Measurements from ENCODE around the gene PAX1. TPM values are rescaled to one million over a fixed set of nuclear protein-coding genes. Genes with fewer than 3 reads are reported as not detected.

PAX1 gene
- total and polyA plus RNA-seq, 9 of the 15 experiments (the other 6 are each of a cell fraction or from before 2014, with no cell fraction given): not detected

- no peaks in the 10 kb centered on the region for H3K79me2 ChIP-seq (ENCODE audit: control insufficient read depth, insufficient read depth, low read length)
- H3K9ac ChIP-seq (ENCODE audit: insufficient read depth in 1 of 2, low read depth in 2 of 2, low read length in 2 of 2): no peak overlapping the region
- CTCF ChIA-PET (ENCODE audit: low intra/inter-chr PET ratio): no interaction called here
- H3K4me3 ChIP-seq: no peak overlapping the region
- H3K36me3 ChIP-seq (ENCODE audit: control insufficient read depth, insufficient read depth, low read length): no peaks in the 10 kb centered on the region
- no peak overlapping the region for H2AFZ ChIP-seq (ENCODE audit: low read depth, low read length)
- TF ChIP-seq MYNN (IDR thresholded peaks at IDR 0.05): no peak
- no peak for TF ChIP-seq MYNN (CRISPR knock-in tag; IDR thresholded peaks at IDR 0.05)
- TF ChIP-seq SREBF1 (IDR thresholded peaks at IDR 0.05; ENCODE audit: borderline replicate concordance, low read depth, low read length): no peak
- TF ChIP-seq ZNF668 (CRISPR knock-in tag; IDR thresholded peaks at IDR 0.05): no peak
- TF ChIP-seq MCM3 (IDR thresholded peaks at IDR 0.05): no peak
- TF ChIP-seq NONO (IDR thresholded peaks at IDR 0.05; ENCODE audit: low read depth in 2 of 2, low read length in 1 of 2): no peak
- TF ChIP-seq, protein P1, sequence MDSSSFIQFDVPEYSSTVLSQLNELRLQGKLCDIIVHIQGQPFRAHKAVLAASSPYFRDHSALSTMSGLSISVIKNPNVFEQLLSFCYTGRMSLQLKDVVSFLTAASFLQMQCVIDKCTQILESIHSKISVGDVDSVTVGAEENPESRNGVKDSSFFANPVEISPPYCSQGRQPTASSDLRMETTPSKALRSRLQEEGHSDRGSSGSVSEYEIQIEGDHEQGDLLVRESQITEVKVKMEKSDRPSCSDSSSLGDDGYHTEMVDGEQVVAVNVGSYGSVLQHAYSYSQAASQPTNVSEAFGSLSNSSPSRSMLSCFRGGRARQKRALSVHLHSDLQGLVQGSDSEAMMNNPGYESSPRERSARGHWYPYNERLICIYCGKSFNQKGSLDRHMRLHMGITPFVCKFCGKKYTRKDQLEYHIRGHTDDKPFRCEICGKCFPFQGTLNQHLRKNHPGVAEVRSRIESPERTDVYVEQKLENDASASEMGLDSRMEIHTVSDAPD (CRISPR knock-in tag; IDR thresholded peaks at IDR 0.05): no peak
- no peak for TF ChIP-seq ZKSCAN8 (CRISPR knock-in tag; IDR thresholded peaks at IDR 0.05)
- no peak for TF ChIP-seq ZNF133 (CRISPR knock-in tag; IDR thresholded peaks at IDR 0.05)
- no peak for TF ChIP-seq SMC3 (conservative IDR thresholded peaks at IDR 0.05; ENCODE audit: insufficient read depth, low read depth, low read length)
- TF ChIP-seq HDAC6 (IDR thresholded peaks at IDR 0.05; ENCODE audit: low read depth, low read length): no peak
- TF ChIP-seq KLF6 (CRISPR knock-in tag; IDR thresholded peaks at IDR 0.05; ENCODE audit: borderline replicate concordance): no peak
- TF ChIP-seq SUPT5H (IDR thresholded peaks at IDR 0.05): no peak
- no peak for TF ChIP-seq ZNF589 (CRISPR knock-in tag; IDR thresholded peaks at IDR 0.05; ENCODE audit: low read depth)
- TF ChIP-seq BMI1 (IDR thresholded peaks at IDR 0.05; ENCODE audit: low read length): no peak
- no peak for TF ChIP-seq CBX1 (IDR thresholded peaks at IDR 0.05; ENCODE audit: low read depth)
- TF ChIP-seq EZH2 (IDR thresholded peaks at IDR 0.05; ENCODE audit: borderline replicate concordance, low read depth, low read length): no peak
- TF ChIP-seq, protein P2, sequence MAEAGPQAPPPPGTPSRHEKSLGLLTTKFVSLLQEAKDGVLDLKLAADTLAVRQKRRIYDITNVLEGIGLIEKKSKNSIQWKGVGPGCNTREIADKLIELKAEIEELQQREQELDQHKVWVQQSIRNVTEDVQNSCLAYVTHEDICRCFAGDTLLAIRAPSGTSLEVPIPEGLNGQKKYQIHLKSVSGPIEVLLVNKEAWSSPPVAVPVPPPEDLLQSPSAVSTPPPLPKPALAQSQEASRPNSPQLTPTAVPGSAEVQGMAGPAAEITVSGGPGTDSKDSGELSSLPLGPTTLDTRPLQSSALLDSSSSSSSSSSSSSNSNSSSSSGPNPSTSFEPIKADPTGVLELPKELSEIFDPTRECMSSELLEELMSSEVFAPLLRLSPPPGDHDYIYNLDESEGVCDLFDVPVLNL (CRISPR knock-in tag; IDR thresholded peaks at IDR 0.05; ENCODE audit: low read depth): no peak
- no peak for TF ChIP-seq CBFA2T3 (IDR thresholded peaks at IDR 0.05)
- no peaks in the 10 kb centered on the region for H3K9me1 ChIP-seq (ENCODE audit: control insufficient read depth, insufficient read depth, low read length)
- peaks cover 0 to 35% of the 10 kb centered on the region in 2 experiments; a peak in 2 of 5 replicates for H3K27me3 ChIP-seq (ENCODE audit: control insufficient read depth in 2 of 2, insufficient read depth in 2 of 2, low read length in 2 of 2)
- no peak overlapping the region for H3K27ac ChIP-seq (ENCODE audit: extremely low read depth, low read depth, low read length)
- intact Hi-C loops (cut with micrococcal nuclease) (no loop called here), in situ Hi-C loops (cut with MboI) (no loop called here)
- ATAC-seq (no peak), FAIRE-seq (no peak), DNase-seq (ENCODE audit: extremely low read depth in 1 of 4, low spot score in 3 of 4) (no peak)
- 0% methylated on average over 4 of the region's 6 CpGs for WGBS (ENCODE audit: insufficient coverage, low coverage, missing lambda C conversion rate)
- no peak overlapping the region for H3K4me2 ChIP-seq (ENCODE audit: insufficient read depth, low read length)
- no TSS peak for BruUV-seq (replicated peaks)
- no peaks in the 10 kb centered on the region for H4K20me1 ChIP-seq (replicated peaks; ENCODE audit: control insufficient read depth, insufficient read depth, low read length)
- no peaks in the 10 kb centered on the region for H3K9me3 ChIP-seq (replicated peaks; ENCODE audit: control insufficient read depth, insufficient read depth, low read depth, low read length)
- POLR2A ChIA-PET: interaction anchor here (0.6 kb wide), 1 partner anchor 191 kb away, joined by 3 read pairs; no protein-coding TSS in a partner anchor
- H3K4me1 ChIP-seq (replicated peaks in 1 of 2; ENCODE audit: control insufficient read depth in 2 of 2, insufficient read depth in 2 of 2, low read length in 2 of 2): 0 out of 5 replicates have a peak, but pooled peaks cover 0 to 4% of the 10 kb centered on the region in 2 experiments
Observed at GRCh38 chr20:21709535-21709904, 4.1 kb downstream of the PAX1 start.
